Muscle of leg (tissue), 11 donors: ENCODE measurements around the gene RGR. TPM values are rescaled to one million over a fixed set of nuclear protein-coding genes. Genes with fewer than 3 reads are reported as not detected.

Experiments used
- DNase-seq: peaks from one replicate; pipeline ENCODE4 v3.0.0; 2013
- H3K27ac ChIP-seq: one replicate; pipeline ENCODE4 v1.5.1; 2013; ENCODE audit warnings: mild to moderate bottlenecking, low read length, control low read depth
- H3K27me3 ChIP-seq: one replicate; pipeline ENCODE4 v1.6.1; 2013; ENCODE audit warnings: low read length; ENCODE audit not compliant: control insufficient read depth, insufficient read depth
- H3K36me3 ChIP-seq: one replicate; pipeline ENCODE4 v1.6.1; 2013; ENCODE audit warnings: low read length; ENCODE audit not compliant: control insufficient read depth, insufficient read depth
- H3K4me1 ChIP-seq: one replicate; pipeline ENCODE4 v1.6.1; 2013; ENCODE audit warnings: low read length; ENCODE audit not compliant: control insufficient read depth, insufficient read depth
- H3K4me3 ChIP-seq: one replicate; pipeline ENCODE4 v1.5.1; 2013; ENCODE audit warnings: low read length, control low read depth
- H3K9me3 ChIP-seq: replicated peaks from 2 replicates; pipeline ENCODE4 v1.6.1; 2013; ENCODE audit warnings: low read depth, low read length; ENCODE audit not compliant: control insufficient read depth
- WGBS: methylation state at CpG from one replicate; pipeline ENCODE4 v1.1.5; 2013; ENCODE audit warnings: missing lambda C conversion rate; ENCODE audit not compliant: insufficient coverage; 5-methylcytosine and 5-hydroxymethylcytosine counted together
- polyA plus RNA-seq, 8 donors: library from polyadenylated mRNA; unstranded; fragments of 120-200 nt; gene quantifications; one replicate each; pipeline versions ENCODE4 v1.2.1 to v1.2.3, GENCODE V29; 2013; ENCODE audit warnings: inconsistent platforms in 1 of 8, low replicate concordance in 1 of 8; ENCODE audit not compliant: insufficient read length in 8 of 8, insufficient read depth in 1 of 8
- total RNA-seq: library from RNA; stranded (reverse); fragments of 120-200 nt; gene quantifications from one replicate; pipeline ENCODE4 v1.2.4, GENCODE V29; 2013

Gene RGR
- total and polyA plus RNA-seq, 9 donors = 6.1 to 20.7 (median 12.6) TPM

GRCh38 chr10:84293574-84294016 is 48.7 kb downstream of the RGR start:
- Histone ChIP-seq H3K27ac (no peak overlapping the region), H3K36me3 (no peaks in the 10 kb centered on the region), H3K4me3 (no peak overlapping the region), H3K4me1 (peaks cover 9% of the 10 kb centered on the region), H3K27me3 (no peaks in the 10 kb centered on the region), H3K9me3 (no peaks in the 10 kb centered on the region)
- DNase-seq = peak; percentile 25
- WGBS = 41% methylated on average over 4 of the region's 4 CpGs

DNA sequence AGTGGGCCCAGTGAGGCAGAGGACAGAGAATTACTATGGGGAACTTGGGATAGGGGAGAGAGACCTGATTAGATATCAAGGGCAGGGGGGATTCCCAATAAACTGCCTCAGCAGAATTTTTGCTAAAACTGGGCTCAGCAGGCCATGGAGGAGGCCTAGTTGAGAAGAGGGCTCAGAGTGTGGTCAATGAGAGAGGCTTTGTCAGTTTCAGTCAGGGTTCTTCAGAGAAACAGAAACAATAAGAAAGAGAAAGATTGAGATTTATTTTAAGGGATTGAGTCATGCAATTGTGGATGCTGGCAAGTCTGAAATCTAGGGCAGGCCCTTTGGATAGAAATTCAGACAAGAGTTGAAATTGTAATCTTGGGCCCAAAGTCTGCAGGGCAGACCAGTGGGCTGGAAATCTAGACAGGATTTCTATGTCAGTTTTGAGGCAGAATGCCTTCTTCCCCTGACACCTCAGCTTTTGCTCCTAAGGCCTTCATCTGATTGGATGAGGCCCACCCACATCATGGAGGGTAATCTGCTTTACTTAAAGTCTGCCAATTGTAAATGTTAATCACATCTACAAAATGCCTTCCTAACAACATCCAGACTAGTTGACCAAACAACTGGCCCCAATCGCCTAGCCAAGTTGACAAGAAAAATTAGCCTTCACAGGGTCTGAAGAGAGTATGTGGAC is 50.1 kb downstream of the RGR start:
- WGBS = no CpG with 5 or more reads among the region's 1 CpG
- DNase-seq = no peak
- no peak overlapping the region for H3K4me3 ChIP-seq
- H3K27me3 ChIP-seq = no peaks in the 10 kb centered on the region
- peaks cover 9% of the 10 kb centered on the region for H3K4me1 ChIP-seq
- H3K36me3 ChIP-seq = no peaks in the 10 kb centered on the region
- H3K27ac ChIP-seq = no peak overlapping the region
- no peaks in the 10 kb centered on the region for H3K9me3 ChIP-seq

GRCh38 chr10:84296091-84296981 is 51.5 kb downstream of the RGR start:
- H3K27ac ChIP-seq = peak overlapping the region; percentile 20
- no peaks in the 10 kb centered on the region for H3K36me3 ChIP-seq
- H3K4me3 ChIP-seq = no peak overlapping the region
- no peaks in the 10 kb centered on the region for H3K27me3 ChIP-seq
- no peaks in the 10 kb centered on the region for H3K9me3 ChIP-seq
- 54% methylated on average over 4 of the region's 10 CpGs for WGBS
- no peak for DNase-seq
- H3K4me1 ChIP-seq = peaks cover 9% of the 10 kb centered on the region

DNA sequence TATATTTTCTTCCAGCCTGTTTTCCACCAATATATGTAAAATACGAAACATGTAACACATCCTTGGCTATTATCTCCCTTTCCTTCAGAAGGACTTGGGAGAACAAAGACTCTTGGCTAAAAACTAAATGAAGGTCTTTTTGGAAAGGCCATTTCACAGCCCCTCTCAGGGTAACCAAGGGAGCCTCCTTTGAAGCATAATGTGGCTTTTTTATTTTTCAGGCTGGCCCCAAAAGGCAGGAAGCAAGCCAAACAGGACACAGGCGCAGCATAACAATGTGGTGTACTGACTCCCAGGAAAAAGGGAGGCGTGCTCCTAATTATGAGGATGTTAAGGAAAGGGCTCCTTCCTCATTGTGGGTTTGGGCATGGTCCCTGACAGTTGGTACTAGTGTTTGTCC is 53.2 kb downstream of the RGR start:
- no peaks in the 10 kb centered on the region for H3K9me3 ChIP-seq
- H3K4me3 ChIP-seq = no peak overlapping the region
- peaks cover 9% of the 10 kb centered on the region for H3K4me1 ChIP-seq
- H3K27me3 ChIP-seq = no peaks in the 10 kb centered on the region
- H3K27ac ChIP-seq = no peak overlapping the region
- no peak for DNase-seq
- no peaks in the 10 kb centered on the region for H3K36me3 ChIP-seq
- 80% methylated on average over 2 of the region's 3 CpGs for WGBS

- H3K9me3 ChIP-seq = no peaks in the 10 kb centered on the region
- WGBS = 75% methylated on average over 2 of the region's 2 CpGs
- no peaks in the 10 kb centered on the region for H3K4me1 ChIP-seq
- no peaks in the 10 kb centered on the region for H3K27me3 ChIP-seq
- no peaks in the 10 kb centered on the region for H3K36me3 ChIP-seq
- no peak overlapping the region for H3K4me3 ChIP-seq
- H3K27ac ChIP-seq = no peak overlapping the region
- no peak for DNase-seq
These were observed 57.4 kb downstream of the RGR start for GRCh38 chr10:84302223-84302622.

GRCh38 chr10:84306751-84307384 is 62.0 kb downstream of the RGR start:
- no peak overlapping the region for H3K4me3 ChIP-seq
- no peaks in the 10 kb centered on the region for H3K9me3 ChIP-seq
- H3K36me3 ChIP-seq = no peaks in the 10 kb centered on the region
- no peaks in the 10 kb centered on the region for H3K27me3 ChIP-seq
- no peak for DNase-seq
- 94% methylated on average over 2 of the region's 4 CpGs for WGBS
- peaks cover 3% of the 10 kb centered on the region for H3K4me1 ChIP-seq
- H3K27ac ChIP-seq = no peak overlapping the region

GRCh38 chr10:84308021-84308420 is 63.2 kb downstream of the RGR start:
- WGBS = 33% methylated on average over 1 of the region's 1 CpG
- H3K27ac ChIP-seq = no peak overlapping the region
- DNase-seq = no peak
- H3K36me3 ChIP-seq = no peaks in the 10 kb centered on the region
- peaks cover 3% of the 10 kb centered on the region for H3K4me1 ChIP-seq
- H3K27me3 ChIP-seq = no peaks in the 10 kb centered on the region
- H3K4me3 ChIP-seq = no peak overlapping the region
- no peaks in the 10 kb centered on the region for H3K9me3 ChIP-seq

DNA sequence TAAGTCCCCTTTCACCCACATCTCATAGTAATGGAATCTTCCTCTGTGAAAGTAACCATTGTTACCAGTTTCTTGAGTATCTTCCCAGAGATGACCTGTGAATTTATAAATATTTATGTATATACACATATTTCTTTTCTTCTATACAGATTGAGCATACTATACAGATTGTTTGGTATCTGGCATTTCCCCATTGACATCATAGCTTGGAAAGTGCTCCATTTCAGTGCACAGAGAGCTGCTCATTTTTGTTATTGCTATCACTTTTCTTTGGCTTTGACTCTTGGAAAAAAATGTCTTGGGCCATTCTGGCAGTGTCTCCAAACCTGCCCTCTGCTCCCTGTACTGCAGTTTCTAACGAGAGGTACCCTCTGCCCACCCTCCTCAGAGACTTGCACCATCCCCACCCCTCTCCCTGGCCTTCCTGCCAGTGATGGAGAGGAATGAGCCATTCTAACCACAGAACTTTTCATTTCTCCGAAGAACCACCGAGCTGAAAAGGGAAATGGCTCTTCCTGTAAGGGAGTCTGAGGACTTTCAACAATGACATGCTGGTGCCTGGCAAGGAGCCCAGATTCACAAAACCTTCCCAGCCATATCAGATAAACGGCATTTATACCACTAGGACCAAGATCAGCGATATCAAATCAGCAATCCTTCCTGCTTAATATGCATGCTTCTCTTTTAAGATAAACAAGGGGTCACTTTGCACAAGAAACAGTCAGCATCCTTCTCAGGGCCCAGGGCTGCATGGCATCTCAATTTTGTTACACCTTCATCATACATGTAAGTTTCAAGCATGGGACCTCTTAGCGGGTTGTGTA is 63.8 kb downstream of the RGR start:
- no peaks in the 10 kb centered on the region for H3K27me3 ChIP-seq
- 55% methylated on average over 2 of the region's 6 CpGs for WGBS
- no peak overlapping the region for H3K4me3 ChIP-seq
- peak overlapping the region; percentile 51 for H3K27ac ChIP-seq
- no peaks in the 10 kb centered on the region for H3K36me3 ChIP-seq
- no peaks in the 10 kb centered on the region for H3K9me3 ChIP-seq
- DNase-seq = peak; percentile 48
- peaks cover 3% of the 10 kb centered on the region for H3K4me1 ChIP-seq
